Activated naive CD4-positive, alpha-beta T cell treated with anti-CD3 and anti-CD28 coated beads for 36 hours (primary cell): ENCODE results near the gene EML6. TPM values are rescaled to one million over a fixed set of nuclear protein-coding genes. Genes with fewer than 3 reads are reported as not detected.
"Not testable (repeated sequence)": the region's sequence is repeated elsewhere in the genome, so short reads cannot be mapped to it uniquely, and the experiment has no call there.

Experiments
- CTCF ChIA-PET: fragments of 350-600 bp; sonication (Branson Sonifier 250); formaldehyde crosslinking; loops from one replicate; lab custom pipeline; 2021; ENCODE audit warnings: antibody characterized with exemption; lab: Charles Lee
- DNase-seq: peaks from one replicate; pipeline ENCODE4 v3.0.0-alpha.2; 2020
- H3K27ac Mint-ChIP-seq: one replicate; pipeline ENCODE4 v1.8.0; 2021; ENCODE audit warnings: mild to moderate bottlenecking, mixed read lengths
- H3K27me3 Mint-ChIP-seq: one replicate; pipeline ENCODE4 v1.8.0; 2021; ENCODE audit warnings: low read depth, mixed read lengths
- H3K36me3 Mint-ChIP-seq: one replicate; pipeline ENCODE4 v1.8.0; 2021; ENCODE audit warnings: low read depth, mixed read lengths
- H3K4me1 Mint-ChIP-seq: one replicate; pipeline ENCODE4 v1.8.0; 2021; ENCODE audit warnings: low read depth, mixed read lengths
- H3K4me3 Mint-ChIP-seq: one replicate; pipeline ENCODE4 v1.8.0; 2021; ENCODE audit warnings: mild to moderate bottlenecking, moderate library complexity, mixed read lengths
- H3K9me3 Mint-ChIP-seq: one replicate; pipeline ENCODE4 v1.8.0; 2021; ENCODE audit warnings: mixed read lengths
- intact Hi-C: fragments of 100-400 bp; cut with micrococcal nuclease; formaldehyde crosslinking; loops from one replicate; pipeline ENCODE4 v1.15.1; 2023
- total RNA-seq, 2 experiments: library from RNA; stranded (reverse); gene quantifications; one replicate each; pipeline ENCODE4 v1.2.3, GENCODE V29; 2021

EML6 gene
- total RNA-seq, 2 experiments from 2014 or later, result 0.38 to 0.49 TPM

DNA sequence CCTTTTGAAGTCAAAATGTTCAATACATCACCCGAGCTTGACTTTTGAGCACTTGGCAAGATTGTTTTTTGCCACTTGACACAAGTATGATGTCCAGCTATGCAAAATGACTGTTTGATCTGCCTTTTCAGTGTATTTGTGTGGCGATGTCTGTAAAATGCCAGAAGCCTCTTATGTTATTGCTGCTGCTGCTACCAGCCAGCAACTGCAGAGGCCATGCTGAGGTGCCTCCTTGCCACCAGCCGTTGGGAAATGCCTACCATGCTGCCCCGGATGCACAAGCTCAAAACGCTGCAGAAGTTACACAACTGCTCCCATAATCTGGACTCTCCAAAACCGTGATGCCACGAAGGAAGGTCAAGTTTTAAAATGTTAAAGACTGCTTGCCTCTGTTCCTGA lies 246.5 kb downstream of the EML6 start:
- Mint-ChIP-seq H3K27ac (no peak overlapping the region), H3K4me1 (peaks cover 22% of the 10 kb centered on the region), H3K36me3 (peaks cover 25% of the 10 kb centered on the region), H3K4me3 (no peak overlapping the region), H3K9me3 (peaks cover 6% of the 10 kb centered on the region), H3K27me3 (no peaks in the 10 kb centered on the region)
- intact Hi-C loops, result no loop called here
- DNase-seq, result no peak
- CTCF ChIA-PET, result no interaction called here

DNA sequence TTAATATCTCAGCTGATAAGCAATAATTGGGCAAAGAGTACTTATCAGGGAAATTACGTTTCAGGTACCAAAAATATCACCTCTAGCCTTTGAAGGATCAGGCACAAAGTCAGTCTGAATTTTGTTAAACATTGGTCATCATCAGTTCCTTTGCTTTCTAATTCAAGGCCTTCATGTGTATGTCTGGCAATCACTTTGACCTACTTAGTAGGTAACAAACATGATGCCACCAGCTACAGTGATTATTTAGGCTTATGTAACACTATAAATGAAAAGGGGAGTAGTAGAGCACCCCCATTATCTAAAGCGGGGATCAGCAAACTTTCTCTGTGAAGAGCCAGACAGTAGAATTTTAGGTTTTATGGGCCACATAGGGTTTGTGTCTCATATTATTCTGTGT lies 251.7 kb downstream of the EML6 start:
- Mint-ChIP-seq H3K27me3 (no peaks in the 10 kb centered on the region), H3K4me1 (peaks cover 23% of the 10 kb centered on the region), H3K27ac (no peak overlapping the region), H3K36me3 (peaks cover 26% of the 10 kb centered on the region), H3K4me3 (no peak overlapping the region), H3K9me3 (no peaks in the 10 kb centered on the region)
- no peak for DNase-seq
- CTCF ChIA-PET, result no interaction called here
- intact Hi-C loops, result no loop called here

DNA sequence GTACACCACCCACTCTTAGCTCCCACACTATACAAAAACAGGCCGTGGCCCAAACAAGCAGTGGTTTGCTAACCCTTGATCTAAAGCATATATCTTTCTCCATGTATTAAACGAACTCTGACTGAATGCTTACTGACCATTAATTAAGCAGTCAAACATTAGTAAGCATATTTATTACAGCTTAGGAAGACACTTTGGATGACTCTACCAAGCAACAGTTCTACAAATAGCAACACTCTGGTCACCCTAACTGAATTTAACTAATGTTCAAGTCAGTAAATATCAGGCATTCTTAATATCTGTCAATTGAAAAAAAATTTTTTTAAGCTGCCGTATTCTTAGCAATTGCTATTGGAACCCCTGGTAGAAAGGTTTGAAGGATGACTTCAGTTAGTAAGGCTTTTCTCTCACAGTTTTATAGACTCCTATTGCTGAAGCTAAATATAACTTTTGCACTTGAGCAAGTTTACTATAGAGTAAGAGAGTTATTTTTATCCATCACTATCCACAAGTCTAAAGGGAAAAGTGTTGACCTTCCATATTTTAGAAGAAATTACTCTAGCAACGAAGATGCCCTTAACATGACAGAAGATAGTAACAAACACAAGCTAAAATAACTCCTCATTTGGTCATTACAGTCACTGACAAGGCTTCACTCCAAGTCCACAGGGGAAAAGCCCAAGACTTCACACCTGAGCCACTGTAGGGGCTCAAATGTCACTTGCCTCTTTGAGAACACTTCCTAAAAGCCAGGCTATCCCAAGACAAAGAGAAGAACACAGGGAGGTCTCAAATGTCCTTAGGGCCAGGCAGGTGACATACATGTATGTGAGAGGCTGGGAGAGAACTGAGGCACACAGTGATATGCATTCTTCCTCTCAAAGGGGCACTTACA lies 252.4 kb downstream of the EML6 start:
- H3K9me3 Mint-ChIP-seq, result no peaks in the 10 kb centered on the region
- no peak overlapping the region for H3K4me3 Mint-ChIP-seq
- DNase-seq, result no peak
- CTCF ChIA-PET, result interaction anchor here (0.6 kb wide), 1 partner anchor 77 kb away, joined by 3 read pairs; no protein-coding TSS in a partner anchor
- H3K36me3 Mint-ChIP-seq, result peaks cover 27% of the 10 kb centered on the region
- intact Hi-C loops, result no loop called here
- peaks cover 26% of the 10 kb centered on the region for H3K4me1 Mint-ChIP-seq
- no peak overlapping the region for H3K27ac Mint-ChIP-seq
- no peaks in the 10 kb centered on the region for H3K27me3 Mint-ChIP-seq

DNA sequence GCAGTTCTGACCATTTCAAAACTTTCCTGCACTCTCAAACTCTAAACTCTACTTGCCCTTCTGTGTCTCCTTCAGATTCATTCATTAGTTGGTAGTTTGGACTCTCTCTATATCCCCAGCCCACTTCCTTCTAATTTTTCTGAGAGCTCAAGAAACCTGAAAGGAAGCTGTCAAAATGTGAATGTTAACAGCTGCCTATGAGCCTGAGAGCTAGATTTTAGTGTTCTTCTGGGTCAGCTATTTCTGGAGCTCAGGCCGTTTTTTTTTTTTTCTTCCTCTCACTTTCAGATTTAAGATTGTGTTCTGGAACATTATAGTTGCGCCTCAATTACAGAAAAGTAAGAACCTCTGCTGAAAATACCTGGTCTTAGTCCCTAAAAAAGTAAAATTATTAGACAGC lies 253.7 kb downstream of the EML6 start:
- DNase-seq, result no peak
- H3K4me3 Mint-ChIP-seq, result no peak overlapping the region
- no peak overlapping the region for H3K27ac Mint-ChIP-seq
- no peaks in the 10 kb centered on the region for H3K9me3 Mint-ChIP-seq
- no peaks in the 10 kb centered on the region for H3K27me3 Mint-ChIP-seq
- H3K4me1 Mint-ChIP-seq, result peaks cover 30% of the 10 kb centered on the region
- intact Hi-C loops, result no loop called here
- CTCF ChIA-PET, result interaction anchor here (0.6 kb wide), 1 partner anchor 197 kb away, joined by 5 read pairs; no protein-coding TSS in a partner anchor
- peaks cover 24% of the 10 kb centered on the region for H3K36me3 Mint-ChIP-seq

DNA sequence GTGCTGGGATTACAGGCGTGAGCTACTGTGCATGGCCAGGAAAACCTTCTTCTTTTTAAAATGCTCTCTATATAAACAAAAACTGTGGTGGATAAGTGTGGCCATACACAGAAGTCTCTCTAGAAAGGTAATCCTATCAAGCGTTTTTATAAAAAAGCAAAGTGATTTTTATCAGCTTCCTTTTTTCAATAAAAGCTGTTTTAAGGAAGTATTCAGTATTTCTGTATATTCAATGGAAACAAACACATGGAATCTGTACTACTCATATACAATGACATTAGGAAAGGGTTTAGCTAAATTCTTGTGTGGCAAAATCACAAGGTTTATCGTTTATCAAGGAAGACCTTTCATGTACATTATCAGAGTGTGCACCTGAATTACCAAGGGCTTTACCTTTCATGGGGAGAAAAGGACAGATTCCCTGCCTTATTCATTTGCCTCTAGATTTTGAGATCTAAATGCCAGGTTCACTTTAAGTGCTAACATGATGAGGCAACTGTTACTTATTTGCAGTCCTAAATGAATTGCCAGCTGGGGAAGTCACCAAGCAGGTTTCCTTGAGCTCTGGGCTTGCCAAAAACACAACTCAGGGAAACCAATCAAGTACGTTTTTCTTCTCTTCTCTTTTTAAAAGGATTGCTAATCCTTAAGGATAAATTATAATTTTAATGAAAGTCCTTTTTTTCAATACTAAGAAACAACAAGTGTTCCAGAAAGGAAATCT lies 256.0 kb downstream of the EML6 start:
- Mint-ChIP-seq H3K27me3 (no peaks in the 10 kb centered on the region), H3K4me3 (no peak overlapping the region), H3K36me3 (peaks cover 22% of the 10 kb centered on the region), H3K4me1 (peaks cover 41% of the 10 kb centered on the region), H3K27ac (no peak overlapping the region), H3K9me3 (no peaks in the 10 kb centered on the region)
- CTCF ChIA-PET, result interaction anchor here (1.0 kb wide), 1 partner anchor 189 kb away, joined by 3 read pairs; no protein-coding TSS in a partner anchor
- intact Hi-C loops, result no loop called here
- DNase-seq, result no peak

DNA sequence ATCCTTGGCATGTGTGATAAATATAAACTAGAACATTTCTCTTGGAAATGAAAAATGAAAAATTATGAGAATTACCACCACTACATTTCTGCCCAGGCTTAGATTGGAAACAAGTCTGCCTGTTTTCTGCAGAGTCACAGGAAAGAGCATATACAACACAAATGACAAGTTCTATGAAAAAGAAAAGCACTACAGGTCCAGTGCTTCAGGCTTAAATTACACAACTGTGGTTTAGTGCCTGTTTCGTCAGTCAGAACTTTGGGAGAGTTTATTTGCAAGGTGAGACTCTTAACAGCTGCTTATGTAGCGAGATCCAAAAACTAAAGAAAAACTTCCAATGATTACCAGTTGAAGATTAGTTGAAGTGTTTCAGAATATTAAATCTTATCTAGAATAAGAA lies 257.9 kb downstream of the EML6 start:
- intact Hi-C loops, result no loop called here
- no peak overlapping the region for H3K4me3 Mint-ChIP-seq
- H3K9me3 Mint-ChIP-seq, result no peaks in the 10 kb centered on the region
- CTCF ChIA-PET, result no interaction called here
- no peaks in the 10 kb centered on the region for H3K27me3 Mint-ChIP-seq
- no peak overlapping the region for H3K27ac Mint-ChIP-seq
- peaks cover 22% of the 10 kb centered on the region for H3K36me3 Mint-ChIP-seq
- peaks cover 41% of the 10 kb centered on the region for H3K4me1 Mint-ChIP-seq
- no peak for DNase-seq

DNA sequence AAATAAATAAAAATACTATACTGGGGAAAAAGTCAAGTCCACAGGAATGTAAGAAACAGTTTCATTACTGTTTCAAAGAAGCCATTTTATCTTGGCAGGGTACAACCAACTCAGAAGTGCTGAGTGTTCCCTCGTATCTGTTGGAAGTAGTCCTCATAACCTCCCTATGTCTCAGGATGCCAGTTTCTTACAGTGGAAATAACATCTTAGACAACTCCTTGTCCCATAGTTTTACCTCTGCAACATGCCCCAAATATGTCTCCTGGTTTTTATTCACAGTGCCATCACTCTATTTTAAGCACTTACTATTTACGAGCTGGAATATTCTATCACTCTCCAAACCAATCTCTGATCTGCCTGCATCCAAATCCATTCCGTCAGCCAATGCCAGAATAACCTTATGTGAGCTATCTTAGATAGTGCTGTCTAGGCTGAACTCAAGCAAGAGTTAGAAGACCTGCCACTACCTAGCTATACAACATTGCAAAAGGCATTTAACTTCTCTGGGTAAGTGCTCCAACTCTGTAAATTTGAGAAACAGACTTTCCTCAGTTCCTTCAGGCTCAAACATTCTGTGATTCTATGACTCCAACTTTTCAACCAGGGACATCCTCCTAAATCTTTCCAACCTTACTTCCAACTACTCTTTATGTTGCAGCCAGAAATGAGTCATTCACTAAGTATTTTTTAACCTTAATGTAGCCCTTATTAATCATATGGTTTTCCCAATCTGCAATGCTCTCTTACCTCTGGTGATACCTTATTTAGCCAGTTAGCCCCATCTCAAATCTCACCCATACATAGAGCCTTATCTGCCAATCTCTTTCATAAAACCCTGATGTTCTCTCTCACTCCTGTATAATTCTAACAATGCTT lies 260.1 kb downstream of the EML6 start:
- CTCF ChIA-PET, result interaction anchor here (0.8 kb wide), 1 partner anchor 10 kb away, joined by 3 read pairs; no protein-coding TSS in a partner anchor
- H3K4me1 Mint-ChIP-seq, result peaks cover 28% of the 10 kb centered on the region
- peaks cover 20% of the 10 kb centered on the region for H3K36me3 Mint-ChIP-seq
- no peak overlapping the region for H3K4me3 Mint-ChIP-seq
- no peaks in the 10 kb centered on the region for H3K9me3 Mint-ChIP-seq
- no peak overlapping the region for H3K27ac Mint-ChIP-seq
- intact Hi-C loops, result no loop called here
- DNase-seq, result no peak
- H3K27me3 Mint-ChIP-seq, result no peaks in the 10 kb centered on the region

DNA sequence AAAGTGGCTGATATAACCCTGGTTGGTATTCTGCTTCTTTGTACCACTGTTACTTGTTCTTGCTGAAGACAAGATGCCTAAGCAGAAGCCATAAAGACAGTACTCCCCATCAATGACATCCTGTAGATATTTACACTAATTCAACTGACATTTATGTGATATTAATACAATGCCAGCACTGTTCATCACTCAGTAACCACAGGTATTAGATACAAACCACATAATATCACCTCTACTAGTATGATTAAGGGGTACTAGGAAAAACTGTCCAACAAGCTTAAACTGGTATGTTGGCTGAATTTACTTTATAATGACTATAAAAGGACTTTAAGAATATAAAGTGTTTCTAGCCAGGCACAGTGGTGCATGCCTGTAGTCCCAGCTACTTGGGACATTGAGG lies 261.0 kb downstream of the EML6 start:
- peaks cover 20% of the 10 kb centered on the region for H3K36me3 Mint-ChIP-seq
- H3K4me1 Mint-ChIP-seq, result peaks cover 26% of the 10 kb centered on the region
- no peak for DNase-seq
- H3K27ac Mint-ChIP-seq, result no peak overlapping the region
- no peaks in the 10 kb centered on the region for H3K27me3 Mint-ChIP-seq
- CTCF ChIA-PET, result no interaction called here
- H3K9me3 Mint-ChIP-seq, result no peaks in the 10 kb centered on the region
- no peak overlapping the region for H3K4me3 Mint-ChIP-seq
- intact Hi-C loops, result no loop called here

DNA sequence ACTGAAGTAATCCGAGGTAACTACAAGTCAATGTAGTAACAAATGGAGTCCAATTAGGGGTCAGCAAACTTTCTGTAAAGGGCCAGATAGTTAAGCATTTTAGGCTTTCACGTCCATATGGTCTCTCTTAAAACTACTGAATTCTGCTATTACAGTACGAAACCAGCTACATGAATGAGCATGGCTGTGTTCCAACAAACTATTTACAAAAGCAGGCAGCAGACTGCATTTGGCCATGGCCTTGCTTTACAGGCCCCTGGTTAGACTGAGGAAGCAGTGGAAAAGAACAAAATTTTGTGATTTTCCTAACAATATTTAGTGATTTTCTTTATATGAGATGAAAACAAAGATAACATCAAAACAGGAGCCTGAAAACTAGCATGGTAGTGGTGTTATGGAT lies 262.8 kb downstream of the EML6 start:
- no peak overlapping the region for H3K4me3 Mint-ChIP-seq
- no peak for DNase-seq
- H3K9me3 Mint-ChIP-seq, result no peaks in the 10 kb centered on the region
- intact Hi-C loops, result no loop called here
- CTCF ChIA-PET, result interaction anchor here (0.6 to 1.1 kb wide), 2 partner anchors 87 to 172 kb away, joined by 3 read pairs; no protein-coding TSS in a partner anchor
- H3K27ac Mint-ChIP-seq, result no peak overlapping the region
- peaks cover 15% of the 10 kb centered on the region for H3K36me3 Mint-ChIP-seq
- no peaks in the 10 kb centered on the region for H3K27me3 Mint-ChIP-seq
- H3K4me1 Mint-ChIP-seq, result peaks cover 16% of the 10 kb centered on the region

DNA sequence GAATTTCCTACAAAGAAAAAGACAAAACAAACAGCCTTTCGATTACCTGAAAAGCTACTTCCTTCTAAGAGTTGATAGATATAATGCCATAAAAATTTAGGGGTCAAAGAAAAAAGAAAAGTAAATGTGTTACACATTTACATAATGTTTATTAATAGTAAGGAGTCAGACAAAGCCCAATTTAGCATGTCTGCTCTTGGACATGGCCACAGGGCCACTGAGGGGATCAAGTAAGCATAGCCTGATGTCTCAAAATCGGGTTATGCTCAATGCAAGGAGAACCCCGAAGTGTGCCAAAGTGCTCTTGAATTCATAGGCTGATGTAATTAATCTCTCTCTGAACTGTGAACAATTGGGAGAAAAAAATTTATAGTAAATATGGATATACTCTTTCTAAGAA lies 265.1 kb downstream of the EML6 start:
- Mint-ChIP-seq H3K27ac (no peak overlapping the region), H3K4me3 (no peak overlapping the region), H3K36me3 (peaks cover 8% of the 10 kb centered on the region), H3K27me3 (no peaks in the 10 kb centered on the region), H3K4me1 (peaks cover 22% of the 10 kb centered on the region), H3K9me3 (no peaks in the 10 kb centered on the region)
- CTCF ChIA-PET, result no interaction called here
- DNase-seq, result no peak
- intact Hi-C loops, result no loop called here

DNA sequence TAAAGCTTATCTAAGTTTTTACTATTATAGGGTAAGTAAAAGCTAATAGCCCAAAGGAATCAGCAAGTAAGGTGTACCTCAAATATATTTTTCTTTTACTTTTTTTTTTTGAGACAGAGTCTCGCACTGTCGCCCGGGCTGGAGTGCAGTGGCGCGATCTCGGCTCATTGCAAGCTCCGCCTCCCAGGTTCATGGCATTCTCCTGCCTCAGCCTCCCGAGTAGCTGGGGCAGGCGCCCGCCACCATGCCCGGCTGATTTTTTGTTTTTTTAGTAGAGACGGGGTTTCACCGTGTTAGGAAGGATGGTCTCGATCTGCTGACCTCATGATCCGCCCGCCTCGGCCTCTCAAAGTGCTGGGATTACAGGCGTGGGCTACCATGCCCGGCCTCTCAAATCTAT lies 267.2 kb downstream of the EML6 start:
- CTCF ChIA-PET, result interaction anchor here (0.7 kb wide), 1 partner anchor 80 kb away, joined by 3 read pairs; no protein-coding TSS in a partner anchor

DNA sequence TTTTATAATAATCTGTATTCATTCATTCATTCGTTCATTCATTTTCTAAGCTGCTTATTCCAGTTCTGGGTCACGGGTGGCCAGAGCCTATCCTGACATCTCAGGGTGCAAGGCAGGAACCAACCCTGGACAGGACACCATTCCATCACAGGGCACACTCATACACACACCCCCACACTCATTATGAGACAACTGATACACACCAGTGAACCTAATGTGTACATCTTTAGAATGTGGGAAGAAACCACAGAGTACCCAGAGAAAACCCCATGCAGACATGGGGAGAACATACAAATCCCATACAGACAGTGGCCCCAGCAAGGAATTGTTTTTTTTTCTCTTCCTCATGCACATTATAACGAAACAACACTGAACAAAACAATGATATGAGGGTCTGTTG lies 272.1 kb downstream of the EML6 start:
- no peak overlapping the region for H3K4me3 Mint-ChIP-seq

More for the DNA sequence above, 267.2 kb downstream of the EML6 start:
- DNase-seq, H3K27ac Mint-ChIP-seq, intact Hi-C loops, H3K9me3 Mint-ChIP-seq, H3K27me3 Mint-ChIP-seq, H3K36me3 Mint-ChIP-seq, H3K4me3 Mint-ChIP-seq: not testable (repeated sequence)
- H3K4me1 Mint-ChIP-seq, result peaks cover 24% of the 10 kb centered on the region

More for the DNA sequence above, 272.1 kb downstream of the EML6 start:
- H3K4me1 Mint-ChIP-seq, result peaks cover 62% of the 10 kb centered on the region
- DNase-seq, result no peak
- H3K27me3 Mint-ChIP-seq, result no peaks in the 10 kb centered on the region
- CTCF ChIA-PET, result no interaction called here
- H3K36me3 Mint-ChIP-seq, result no peaks in the 10 kb centered on the region
- intact Hi-C loops, result no loop called here
- no peak overlapping the region for H3K27ac Mint-ChIP-seq
- H3K9me3 Mint-ChIP-seq, result no peaks in the 10 kb centered on the region
